Inferior parietal cortex (tissue), 1 donor: ENCODE results near the gene BAIAP2L2.
"Not testable (repeated sequence)": the region's sequence is repeated elsewhere in the genome, so short reads cannot be mapped to it uniquely, and the experiment has no call there.

ENCODE experiments used
- DNase-seq: peaks from one replicate; pipeline ENCODE4 v3.0.0-alpha.2; 2016; ENCODE audit errors: extremely low spot score

The BAIAP2L2 gene

DNA sequence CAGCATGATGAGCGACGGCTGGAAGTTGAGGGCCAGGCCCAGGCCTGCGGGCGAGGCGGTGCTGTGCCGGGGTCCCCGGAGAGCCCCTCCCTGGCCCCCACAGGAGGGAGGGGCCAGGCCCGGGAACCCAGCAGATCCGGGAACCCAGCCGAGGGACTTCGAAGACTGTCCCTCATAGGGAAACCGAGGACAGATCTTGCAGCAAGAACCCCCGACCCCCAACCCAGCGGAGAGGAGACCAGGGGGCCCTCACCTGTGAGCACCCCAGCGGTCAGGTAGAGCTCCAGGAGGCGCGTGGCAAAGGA, 28.9 kb downstream of the BAIAP2L2 start:
- DNase-seq: no peak

- DNase-seq: no peak
These were observed 29.4 kb downstream of the BAIAP2L2 start for GRCh38 chr22:38080850-38081635.

GRCh38 chr22:38080474-38080849, 30.0 kb downstream of the BAIAP2L2 start:
- no peak for DNase-seq

DNA sequence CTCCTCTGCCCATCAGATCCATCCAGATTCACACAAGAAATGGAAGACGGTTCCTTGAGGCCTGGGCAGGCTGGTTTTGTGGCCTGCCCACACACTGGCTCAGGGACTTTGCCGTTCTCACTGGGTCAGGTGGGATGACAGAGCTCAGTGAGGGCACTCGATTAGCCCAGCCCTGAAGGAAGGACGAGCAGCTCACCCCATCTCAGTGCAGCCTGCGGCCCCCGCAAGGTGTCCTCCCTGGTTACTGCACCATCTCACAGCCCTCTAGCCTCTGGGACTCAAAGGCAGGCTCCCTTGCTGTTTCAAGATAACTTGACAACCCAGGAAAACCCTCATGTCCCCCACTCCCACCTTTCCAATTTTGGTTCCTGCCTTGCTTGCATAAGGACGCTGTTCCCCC, 30.7 kb downstream of the BAIAP2L2 start:
- no peak for DNase-seq

DNA sequence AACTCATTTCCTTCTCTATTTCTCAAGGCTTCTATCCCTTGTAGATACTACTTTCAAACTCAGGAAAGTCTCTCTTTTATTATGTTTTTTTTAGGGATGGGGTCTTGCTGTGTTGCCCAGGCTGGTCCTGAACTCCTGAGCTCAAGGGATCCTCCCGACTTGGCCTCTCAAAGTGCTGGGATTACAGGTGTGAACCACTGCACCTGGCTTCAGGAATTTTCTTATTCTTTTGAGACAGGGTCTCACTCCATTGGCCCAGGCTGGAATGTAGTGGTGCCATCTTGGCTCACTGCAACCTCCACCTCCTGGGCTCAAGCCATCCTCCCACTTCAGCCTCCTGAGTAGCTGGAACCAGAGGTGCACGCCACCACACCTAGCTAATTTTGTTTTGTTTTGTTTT, 31.3 kb downstream of the BAIAP2L2 start:
- DNase-seq: not testable (repeated sequence)

- DNase-seq: no peak
These were observed 32.2 kb downstream of the BAIAP2L2 start for GRCh38 chr22:38078046-38078840.

GRCh38 chr22:38077595-38077994, 32.9 kb downstream of the BAIAP2L2 start:
- no peak for DNase-seq

DNA sequence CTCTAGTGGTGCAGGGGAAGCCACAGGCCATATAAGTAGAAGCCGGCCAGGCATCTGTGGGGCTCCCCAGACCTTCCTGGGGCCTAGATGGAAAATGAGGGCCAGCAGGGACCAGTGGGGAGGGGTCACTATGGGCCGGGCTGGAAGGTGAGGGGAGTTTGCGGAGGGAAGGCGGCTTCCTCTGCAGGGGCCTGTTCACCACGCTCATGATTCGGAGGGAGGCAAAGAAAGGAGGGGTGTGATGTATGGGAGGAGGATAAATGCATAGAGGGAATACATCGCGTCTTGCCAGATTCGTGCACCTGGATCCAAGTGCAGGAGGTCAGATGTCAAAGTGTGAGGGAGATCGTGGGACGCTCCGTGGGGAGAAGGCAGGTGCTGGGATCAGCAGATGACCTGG, 33.4 kb downstream of the BAIAP2L2 start:
- DNase-seq: no peak

DNA sequence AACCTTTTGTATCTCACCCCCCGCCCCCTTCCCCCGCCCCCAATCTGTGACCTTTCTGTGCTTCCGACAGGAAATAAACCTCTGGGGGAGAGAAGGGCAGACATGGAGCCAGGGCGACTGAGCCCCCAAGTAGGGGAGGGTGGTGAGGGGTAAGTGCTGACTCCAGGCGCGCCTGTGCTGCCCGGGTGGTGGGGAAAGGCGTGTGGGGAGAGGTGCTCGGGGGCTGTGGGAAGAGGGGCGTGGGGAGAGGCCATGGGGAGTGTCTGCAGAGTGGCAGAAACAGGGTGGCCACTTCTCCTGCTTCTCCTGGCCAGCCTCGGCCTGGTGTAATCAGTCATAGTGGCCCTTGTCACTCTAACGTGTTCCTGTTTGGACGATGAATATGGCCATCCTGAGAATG, 34.5 kb downstream of the BAIAP2L2 start:
- no peak for DNase-seq

- no peak for DNase-seq
These were observed 35.2 kb downstream of the BAIAP2L2 start for GRCh38 chr22:38075105-38075825.

- no peak for DNase-seq
These were observed 36.0 kb downstream of the BAIAP2L2 start for GRCh38 chr22:38074181-38075104.

GRCh38 chr22:38073150-38074130, 37.0 kb downstream of the BAIAP2L2 start:
- DNase-seq: no peak

- DNase-seq: no peak
These were observed 37.9 kb downstream of the BAIAP2L2 start for GRCh38 chr22:38072322-38073149.

GRCh38 chr22:38071421-38072321, 38.8 kb downstream of the BAIAP2L2 start:
- no peak for DNase-seq

DNA sequence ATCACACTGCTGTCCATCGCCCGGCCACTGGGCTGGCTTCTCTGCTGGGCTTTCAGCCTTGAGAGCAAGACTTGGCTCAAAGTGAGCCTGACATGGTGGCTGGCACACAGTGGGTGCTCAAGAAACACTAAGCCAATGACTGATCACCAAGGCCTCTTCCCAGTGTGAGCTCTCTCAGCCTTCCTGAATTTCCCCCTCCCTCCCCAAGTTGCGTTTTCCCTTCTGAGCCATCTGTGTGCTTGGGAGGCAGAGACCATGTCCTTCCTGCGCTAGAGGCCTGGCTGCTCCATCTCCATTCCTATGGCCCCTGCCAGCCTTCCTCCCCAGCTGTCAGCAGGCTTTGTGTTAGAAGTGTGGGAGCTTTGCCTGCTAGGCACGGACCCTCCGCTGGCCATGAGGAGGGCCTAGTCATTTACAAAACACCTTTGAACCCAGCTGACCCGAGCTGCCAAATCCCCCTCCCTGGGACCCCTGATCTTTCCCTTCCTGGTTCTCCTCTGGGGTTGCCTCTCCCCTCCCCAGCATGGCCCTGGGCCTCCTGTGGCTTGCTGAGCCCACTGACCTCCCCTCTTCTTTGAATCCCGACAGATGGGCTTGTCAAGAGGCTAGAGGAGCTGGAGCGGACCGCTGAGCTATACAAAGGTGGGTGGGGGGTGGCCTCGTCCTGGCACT, 40.1 kb downstream of the BAIAP2L2 start:
- no peak for DNase-seq

DNA sequence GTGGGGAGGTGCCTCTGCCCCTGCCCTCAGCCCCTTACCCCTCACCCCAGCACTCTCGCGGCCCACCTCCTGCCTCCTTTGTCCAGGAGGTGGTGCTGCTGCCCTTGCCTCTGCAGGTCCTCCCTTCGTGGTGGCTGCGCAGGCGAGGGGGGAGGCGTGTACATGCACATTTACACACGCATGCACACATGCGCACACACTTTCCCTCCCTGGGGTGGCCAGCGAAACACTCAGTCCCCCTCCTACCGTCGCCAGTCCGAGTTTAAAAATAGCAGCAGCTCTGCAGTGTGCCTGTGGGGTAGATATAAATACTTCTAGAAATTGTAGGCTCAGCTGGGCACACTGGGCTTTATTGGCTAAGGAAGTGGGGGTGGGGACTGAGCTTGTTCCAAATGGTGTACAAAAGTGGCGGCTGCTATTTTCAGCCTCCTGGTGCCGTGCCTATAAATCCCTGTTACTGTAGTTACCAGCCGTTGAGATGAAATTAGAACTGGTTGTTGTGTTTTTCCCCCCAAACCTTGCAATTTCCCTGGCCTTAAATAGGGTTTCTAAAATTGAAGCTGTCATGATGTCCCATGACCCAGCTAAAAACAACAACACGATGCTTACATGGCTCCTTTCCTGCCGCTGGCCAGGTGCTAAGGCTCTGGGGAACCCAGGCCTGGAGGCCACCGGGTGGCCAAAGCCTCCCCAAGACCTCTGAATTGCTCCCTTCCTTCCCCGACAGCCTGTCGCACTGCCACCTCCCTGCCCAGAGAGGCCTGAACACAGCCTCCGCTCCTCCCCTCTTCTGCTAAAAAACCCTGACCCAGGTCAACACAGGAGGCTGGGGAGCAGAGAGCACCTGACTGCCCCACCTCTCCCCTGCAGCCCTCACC, 40.9 kb downstream of the BAIAP2L2 start:
- peak; percentile 76 for DNase-seq
